HepG2 (cell line): Measurements from ENCODE around the gene CYLD. TPM values are rescaled to one million over a fixed set of nuclear protein-coding genes. Genes with fewer than 3 reads are reported as not detected.

Experiments used
- ELF1 ChIP-seq: sonication (generic); formaldehyde crosslinking; IDR thresholded peaks from 2 replicates; pipeline ENCODE4 v1.4.0; 2020; ENCODE audit warnings: missing genetic modification reagents
- ETV5 ChIP-seq: IDR thresholded peaks from 2 replicates; pipeline ENCODE4 v1.6.1; 2018; ENCODE audit warnings: missing biosample characterization, missing genetic modification reagents, inconsistent platforms, borderline replicate concordance
- RXRA ChIP-seq: sonication (generic); formaldehyde crosslinking; IDR thresholded peaks from 2 replicates; pipeline ENCODE4 v1.5.1; 2020; ENCODE audit warnings: missing genetic modification reagents
- SNAPC4 ChIP-seq: sonication (generic); formaldehyde crosslinking; IDR thresholded peaks from 2 replicates; pipeline ENCODE4 v1.4.0; 2020; ENCODE audit warnings: mild to moderate bottlenecking, missing genetic modification reagents
- XRCC5 ChIP-seq: fragments of 200-400 bp; formaldehyde crosslinking; optimal IDR thresholded peaks from 2 replicates; pipeline ENCODE3; 2017; ENCODE audit warnings: mild to moderate bottlenecking, low read length
- ZNF274 ChIP-seq: sonication (generic); formaldehyde crosslinking; IDR thresholded peaks from 2 replicates; pipeline ENCODE4 v1.5.1; 2020; ENCODE audit warnings: mild to moderate bottlenecking, missing genetic modification reagents
- ZNF343 ChIP-seq: sonication (generic); formaldehyde crosslinking; IDR thresholded peaks from 2 replicates; pipeline ENCODE4 v1.4.0; 2020; ENCODE audit warnings: mild to moderate bottlenecking, missing genetic modification reagents
- ZNF44 ChIP-seq: sonication (generic); formaldehyde crosslinking; IDR thresholded peaks from 2 replicates; pipeline ENCODE4 v1.5.1; 2020; ENCODE audit warnings: mild to moderate bottlenecking, missing genetic modification reagents
- ZNF609 ChIP-seq: sonication (generic); formaldehyde crosslinking; IDR thresholded peaks from 2 replicates; pipeline ENCODE4 v1.4.0; 2020; ENCODE audit warnings: mild to moderate bottlenecking, missing genetic modification reagents, borderline replicate concordance
- ZNF687 ChIP-seq: sonication (generic); formaldehyde crosslinking; IDR thresholded peaks from 2 replicates; pipeline ENCODE4 v1.5.1; 2020; ENCODE audit warnings: mild to moderate bottlenecking, missing genetic modification reagents, moderate library complexity
- polyA plus RNA-seq, 8 experiments: library from polyadenylated mRNA; depleted of rRNA in 3 of 8; stranded (reverse) in 7 of 8; unstranded in 1 of 8; fragments of >200 nt; fragmentation: Illumina TruSeq in 4 of 8; extraction: Trizol in 4 of 8; gene quantifications; 2 replicates each; pipeline versions ENCODE4 v1.2.1 to v1.2.3, GENCODE V29; 2011 to 2016; ENCODE audit warnings: low read depth in 4 of 8, missing spikeins in 1 of 8, mixed read lengths in 1 of 8; ENCODE audit not compliant: insufficient read depth in 1 of 8
- total RNA-seq, 5 experiments: library from RNA; depleted of rRNA; stranded (reverse); fragments of >200 nt; fragmentation: Illumina TruSeq; extraction: Trizol; gene quantifications; 2 replicates each; pipeline ENCODE4 v1.2.3, GENCODE V29; 2016; ENCODE audit warnings: low read depth in 1 of 5
- TF ChIP-seq, protein P1 (sequence below): sonication (generic); formaldehyde crosslinking; IDR thresholded peaks from 2 replicates; pipeline ENCODE4 v1.4.0; 2020; ENCODE audit warnings: missing genetic modification reagents

CYLD gene
- total and polyA plus RNA-seq, 2 of the 13 experiments (the other 11 are each of a cell fraction or from before 2014, with no cell fraction given), result 6.1 to 11.4 TPM

DNA sequence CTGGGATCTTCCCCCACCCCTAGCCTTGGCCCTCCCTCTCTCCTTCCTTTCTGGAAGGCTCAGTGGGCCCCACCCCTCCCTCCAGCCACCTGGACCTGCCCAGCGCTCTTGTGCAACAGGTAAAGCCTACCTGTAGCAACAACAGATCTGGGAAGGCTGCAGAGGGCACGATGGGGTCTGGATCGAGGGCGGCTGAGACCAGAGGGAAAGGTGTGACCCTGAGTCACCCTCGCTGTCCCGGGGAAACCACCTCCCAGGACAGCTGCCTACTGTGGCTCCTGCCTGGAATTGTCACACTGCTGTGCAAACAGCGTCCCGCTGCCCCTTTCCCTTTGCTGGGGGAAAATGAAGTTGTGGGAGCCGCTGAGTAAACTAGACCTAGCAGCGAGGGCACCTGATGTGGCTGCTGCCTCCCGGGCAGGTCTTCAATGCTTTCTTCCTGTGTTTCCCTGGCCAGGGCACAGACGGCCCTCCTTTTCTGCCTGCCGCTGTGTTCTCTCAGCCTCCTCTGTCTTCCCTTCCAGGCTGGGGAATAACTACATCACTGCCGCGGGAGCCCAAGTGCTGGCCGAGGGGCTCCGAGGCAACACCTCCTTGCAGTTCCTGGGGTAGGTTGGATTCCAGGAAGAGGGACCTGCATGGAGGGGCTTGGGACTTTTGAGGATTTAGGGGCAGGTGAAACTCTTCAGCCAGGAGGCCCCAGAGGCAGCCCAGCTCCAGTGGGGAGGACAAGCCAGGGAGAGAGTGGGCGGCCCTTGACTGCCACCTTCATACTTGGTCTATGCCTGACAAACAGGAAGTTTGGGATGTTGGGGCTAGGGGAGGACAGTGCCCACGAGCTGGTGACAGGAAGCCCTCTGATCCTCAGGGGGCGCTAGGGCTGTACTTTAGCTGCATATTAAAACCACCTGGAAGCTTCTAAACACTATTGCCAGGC lies 22.2 kb upstream of the CYLD start (continued):
- no peak for TF ChIP-seq SNAPC4 (CRISPR knock-in tag)
- TF ChIP-seq, protein P1, sequence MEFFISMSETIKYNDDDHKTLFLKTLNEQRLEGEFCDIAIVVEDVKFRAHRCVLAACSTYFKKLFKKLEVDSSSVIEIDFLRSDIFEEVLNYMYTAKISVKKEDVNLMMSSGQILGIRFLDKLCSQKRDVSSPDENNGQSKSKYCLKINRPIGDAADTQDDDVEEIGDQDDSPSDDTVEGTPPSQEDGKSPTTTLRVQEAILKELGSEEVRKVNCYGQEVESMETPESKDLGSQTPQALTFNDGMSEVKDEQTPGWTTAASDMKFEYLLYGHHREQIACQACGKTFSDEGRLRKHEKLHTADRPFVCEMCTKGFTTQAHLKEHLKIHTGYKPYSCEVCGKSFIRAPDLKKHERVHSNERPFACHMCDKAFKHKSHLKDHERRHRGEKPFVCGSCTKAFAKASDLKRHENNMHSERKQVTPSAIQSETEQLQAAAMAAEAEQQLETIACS (CRISPR knock-in tag), result no peak
- TF ChIP-seq ELF1, result peak; percentile 64
- TF ChIP-seq RXRA, result peak; percentile 38; the same call in 1 of the 2 replicates
- TF ChIP-seq ZNF609 (CRISPR knock-in tag), result no peak
- peak; percentile 65; the same call in 1 of the 2 replicates for TF ChIP-seq ZNF274 (CRISPR knock-in tag)
- peak; percentile 43; the same call in 1 of the 2 replicates for TF ChIP-seq ETV5 (CRISPR knock-in tag)
- TF ChIP-seq XRCC5, result peak; percentile 35
- peak; percentile 76 for TF ChIP-seq ZNF687 (CRISPR knock-in tag)
- peak; percentile 33; the same call in 1 of the 2 replicates for TF ChIP-seq ZNF44 (CRISPR knock-in tag)
- TF ChIP-seq ZNF343 (CRISPR knock-in tag), result no peak
